Measurements from ENCODE around the gene ZBED2.
"Not testable (repeated sequence)": the region's sequence is repeated elsewhere in the genome, so short reads cannot be mapped to it uniquely, and the experiment has no call there.

ZBED2 gene, protein sequence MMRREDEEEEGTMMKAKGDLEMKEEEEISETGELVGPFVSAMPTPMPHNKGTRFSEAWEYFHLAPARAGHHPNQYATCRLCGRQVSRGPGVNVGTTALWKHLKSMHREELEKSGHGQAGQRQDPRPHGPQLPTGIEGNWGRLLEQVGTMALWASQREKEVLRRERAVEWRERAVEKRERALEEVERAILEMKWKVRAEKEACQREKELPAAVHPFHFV

GRCh38 chr3:111595232-111595631, at the start of gene ZBED2:
ZBED2 (minus strand) TSS chr3:111595346; CDS start chr3:111594201, 1,145 bp downstream.
- no peak for TF ChIP-seq CTCF (IDR thresholded peaks at IDR 0.05; ENCODE audit: insufficient read depth, low read length, poor library complexity, severe bottlenecking)
- H3K27me3 ChIP-seq (replicated peaks; ENCODE audit: control insufficient read depth, insufficient read depth, low read length): no peaks in the 10 kb centered on the region
- no peak within 1 kb of the TSS for H3K4me3 ChIP-seq (replicated peaks; ENCODE audit: low read depth, low read length)
- DNase-seq (ENCODE audit: extremely low read depth, insufficient read length): no peak
- H3K36me3 ChIP-seq (ENCODE audit: control insufficient read depth, insufficient read depth, low read length): no peaks in the 10 kb centered on the region

DNA sequence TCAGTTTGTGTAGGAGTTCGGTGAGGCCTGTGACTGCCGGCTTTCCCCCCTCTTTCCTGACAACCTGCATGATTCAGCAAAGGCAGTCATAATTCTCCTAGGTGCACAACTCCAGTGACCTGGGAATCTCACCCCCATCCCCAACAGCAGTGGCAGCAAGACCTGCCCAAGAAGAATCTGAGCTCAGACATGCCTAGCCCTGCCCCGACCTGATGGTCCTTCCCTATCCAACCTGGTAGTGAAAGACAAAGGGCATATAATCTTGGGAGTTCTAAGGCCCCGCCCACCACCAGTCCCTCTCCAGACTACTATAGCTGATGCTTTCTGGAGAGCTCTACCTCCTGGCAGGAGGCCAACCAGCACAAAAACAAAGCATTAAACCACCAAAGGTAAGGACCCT, 44.2 kb upstream of the ZBED2 start:
- no peaks in the 10 kb centered on the region for H3K27me3 ChIP-seq (replicated peaks; ENCODE audit: control insufficient read depth, insufficient read depth, low read length)
- DNase-seq (ENCODE audit: extremely low read depth, insufficient read length): no peak
- TF ChIP-seq CTCF (IDR thresholded peaks at IDR 0.05; ENCODE audit: insufficient read depth, low read length, poor library complexity, severe bottlenecking): no peak
- no peaks in the 10 kb centered on the region for H3K36me3 ChIP-seq (ENCODE audit: control insufficient read depth, insufficient read depth, low read length)
- H3K4me3 ChIP-seq (replicated peaks; ENCODE audit: low read depth, low read length): no peak overlapping the region

DNA sequence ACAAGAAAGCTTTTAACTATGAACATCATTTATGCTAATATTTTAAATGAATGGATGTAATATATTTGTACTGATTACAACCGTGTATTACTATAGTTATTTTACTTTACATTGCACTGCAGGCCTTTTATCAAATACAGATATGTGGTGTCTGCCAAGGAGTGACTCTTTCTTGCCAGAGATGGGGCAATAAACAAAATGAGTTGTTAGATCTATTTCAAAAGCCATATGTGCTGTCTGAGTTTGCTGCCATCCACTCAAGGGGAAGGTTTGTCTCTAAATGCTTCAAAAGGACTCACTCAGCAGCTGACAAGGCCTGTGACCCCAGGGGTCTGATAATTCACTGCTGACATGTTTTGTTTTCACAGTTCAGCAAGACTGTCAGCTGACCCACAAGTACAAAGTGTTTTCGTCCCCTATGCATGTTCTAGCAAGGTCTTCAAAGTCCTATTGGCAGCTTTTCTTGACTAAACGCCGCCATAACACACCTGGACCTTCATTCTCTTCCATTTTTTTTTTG, 41.3 kb upstream of the ZBED2 start:
- no peak for TF ChIP-seq CTCF (IDR thresholded peaks at IDR 0.05; ENCODE audit: insufficient read depth, low read length, poor library complexity, severe bottlenecking)
- DNase-seq (ENCODE audit: extremely low read depth, insufficient read length): no peak
- H3K4me3 ChIP-seq (replicated peaks; ENCODE audit: low read depth, low read length): no peak overlapping the region
- no peaks in the 10 kb centered on the region for H3K36me3 ChIP-seq (ENCODE audit: control insufficient read depth, insufficient read depth, low read length)
- H3K27me3 ChIP-seq (replicated peaks; ENCODE audit: control insufficient read depth, insufficient read depth, low read length): no peaks in the 10 kb centered on the region

- Histone ChIP-seq H3K36me3 (ENCODE audit: control insufficient read depth, insufficient read depth, low read length) (no peaks in the 10 kb centered on the region), H3K27me3 (replicated peaks; ENCODE audit: control insufficient read depth, insufficient read depth, low read length) (no peaks in the 10 kb centered on the region), H3K4me3 (replicated peaks; ENCODE audit: low read depth, low read length) (no peak overlapping the region)
- no peak for TF ChIP-seq CTCF (IDR thresholded peaks at IDR 0.05; ENCODE audit: insufficient read depth, low read length, poor library complexity, severe bottlenecking)
- DNase-seq (ENCODE audit: extremely low read depth, insufficient read length): no peak
Observed at GRCh38 chr3:111635403-111635802, 40.3 kb upstream of the ZBED2 start.

DNA sequence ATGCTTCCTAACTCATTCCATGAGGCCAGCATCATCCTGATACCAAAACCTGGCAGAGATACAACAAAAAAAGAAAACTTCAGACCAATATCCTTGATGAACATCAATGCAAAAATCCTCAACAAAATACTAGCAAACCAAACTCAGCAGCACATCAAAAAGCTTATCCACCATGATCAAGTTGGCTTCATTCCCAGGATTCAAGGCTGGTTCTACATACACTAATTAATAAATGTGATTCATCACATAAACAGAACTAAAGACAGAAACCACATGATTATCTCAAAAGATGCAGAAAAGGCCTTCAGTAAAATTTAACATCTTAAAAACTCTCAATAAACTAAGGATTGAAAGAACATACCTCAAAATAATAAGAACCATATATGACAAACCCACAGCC, 35.5 kb upstream of the ZBED2 start:
- H3K4me3 ChIP-seq (replicated peaks; ENCODE audit: low read depth, low read length); H3K27me3 ChIP-seq (replicated peaks; ENCODE audit: control insufficient read depth, insufficient read depth, low read length); DNase-seq (ENCODE audit: extremely low read depth, insufficient read length); H3K36me3 ChIP-seq (ENCODE audit: control insufficient read depth, insufficient read depth, low read length): not testable (repeated sequence)

- not testable (repeated sequence) for H3K4me3 ChIP-seq (replicated peaks; ENCODE audit: low read depth, low read length); DNase-seq (ENCODE audit: extremely low read depth, insufficient read length); H3K27me3 ChIP-seq (replicated peaks; ENCODE audit: control insufficient read depth, insufficient read depth, low read length); H3K36me3 ChIP-seq (ENCODE audit: control insufficient read depth, insufficient read depth, low read length)
Observed at GRCh38 chr3:111629018-111629417, 33.9 kb upstream of the ZBED2 start.

DNA sequence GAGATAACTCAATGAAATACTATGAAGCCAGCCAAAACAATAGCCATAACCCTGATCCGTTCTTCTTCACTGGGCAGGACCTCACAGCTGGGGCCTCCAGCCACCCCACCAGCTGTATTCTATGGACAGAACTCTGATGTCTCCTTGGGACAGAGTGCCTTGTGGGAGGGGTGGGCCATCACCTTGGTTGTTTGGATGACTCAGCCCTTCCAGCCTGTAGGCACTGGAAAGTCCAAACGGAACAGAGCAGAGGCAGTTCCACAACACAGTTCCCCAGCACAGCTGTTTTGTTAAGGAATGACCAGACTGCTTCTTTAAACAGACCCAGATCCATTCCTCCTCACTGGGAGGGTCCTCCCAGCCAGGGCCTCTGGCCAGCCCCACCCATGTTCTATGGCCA, 31.9 kb upstream of the ZBED2 start:
- Histone ChIP-seq H3K4me3 (replicated peaks; ENCODE audit: low read depth, low read length) (no peak overlapping the region), H3K27me3 (replicated peaks; ENCODE audit: control insufficient read depth, insufficient read depth, low read length) (no peaks in the 10 kb centered on the region), H3K36me3 (ENCODE audit: control insufficient read depth, insufficient read depth, low read length) (no peaks in the 10 kb centered on the region)
- no peak for DNase-seq (ENCODE audit: extremely low read depth, insufficient read length)
- no peak for TF ChIP-seq CTCF (IDR thresholded peaks at IDR 0.05; ENCODE audit: insufficient read depth, low read length, poor library complexity, severe bottlenecking)
